Measurements from ENCODE around the gene PROCR. TPM values are rescaled to one million over a fixed set of nuclear protein-coding genes. Genes with fewer than 3 reads are reported as not detected.

The PROCR gene
- total and polyA plus RNA-seq, 9 of the 15 experiments (the other 6 are each of a cell fraction or from before 2014, with no cell fraction given): 1.6 to 7.1 (median 4.0) TPM

- H3K4me2 ChIP-seq (ENCODE audit: insufficient read depth, low read length): no peak overlapping the region
- ATAC-seq: peak; percentile 74
- TF ChIP-seq JUN (IDR thresholded peaks at IDR 0.05; ENCODE audit: borderline replicate concordance, low read depth, low read length) (peak; percentile 53; the same call in 1 of the 2 replicates), JUN (CRISPR knock-in tag; IDR thresholded peaks at IDR 0.05; ENCODE audit: borderline replicate concordance) (no peak), TRIM24 (IDR thresholded peaks at IDR 0.05) (0 out of 4 replicates have a peak, but pooled peaks of 1 of the 2 experiments have one; percentile 16), ADNP (tag; IDR thresholded peaks at IDR 0.05) (0 out of 2 replicates have a peak, but pooled peaks have one; percentile 9), HMG20B (CRISPR knock-in tag; IDR thresholded peaks at IDR 0.05) (no peak), CREM (IDR thresholded peaks at IDR 0.05; ENCODE audit: low read depth) (peak; percentile 49; the same call in 1 of the 2 replicates), RFX1 (IDR thresholded peaks at IDR 0.05) (no peak), ZNF785 (CRISPR knock-in tag; IDR thresholded peaks at IDR 0.05) (no peak), SRF (CRISPR knock-in tag; IDR thresholded peaks at IDR 0.05) (peak in 1 of 2 experiments; percentile 58; a peak in 1 of 4 replicates), JUND (IDR thresholded peaks at IDR 0.05; ENCODE audit: borderline replicate concordance, low read depth, low read length) (peak; percentile 80), JUND (tag; IDR thresholded peaks at IDR 0.05; ENCODE audit: borderline replicate concordance, low read depth, low read length) (peak; percentile 61; the same call in 1 of the 3 replicates), CEBPG (CRISPR knock-in tag; IDR thresholded peaks at IDR 0.05) (no peak), CEBPG (tag; conservative IDR thresholded peaks at IDR 0.05 in 1 of 2, IDR thresholded peaks at IDR 0.05 in 1 of 2) (peak in 1 of 2 experiments; percentile 59; a peak in 2 of 4 replicates), SMARCA4 (IDR thresholded peaks at IDR 0.05) (peak; percentile 59; the same call in 1 of the 2 replicates), ZNF174 (CRISPR knock-in tag; IDR thresholded peaks at IDR 0.05) (no peak), POLR2H (tag; IDR thresholded peaks at IDR 0.05; ENCODE audit: low read depth) (no peak), DPF2 (IDR thresholded peaks at IDR 0.05) (peak; percentile 50; the same call in 1 of the 2 replicates)
- TF ChIP-seq, protein P1, sequence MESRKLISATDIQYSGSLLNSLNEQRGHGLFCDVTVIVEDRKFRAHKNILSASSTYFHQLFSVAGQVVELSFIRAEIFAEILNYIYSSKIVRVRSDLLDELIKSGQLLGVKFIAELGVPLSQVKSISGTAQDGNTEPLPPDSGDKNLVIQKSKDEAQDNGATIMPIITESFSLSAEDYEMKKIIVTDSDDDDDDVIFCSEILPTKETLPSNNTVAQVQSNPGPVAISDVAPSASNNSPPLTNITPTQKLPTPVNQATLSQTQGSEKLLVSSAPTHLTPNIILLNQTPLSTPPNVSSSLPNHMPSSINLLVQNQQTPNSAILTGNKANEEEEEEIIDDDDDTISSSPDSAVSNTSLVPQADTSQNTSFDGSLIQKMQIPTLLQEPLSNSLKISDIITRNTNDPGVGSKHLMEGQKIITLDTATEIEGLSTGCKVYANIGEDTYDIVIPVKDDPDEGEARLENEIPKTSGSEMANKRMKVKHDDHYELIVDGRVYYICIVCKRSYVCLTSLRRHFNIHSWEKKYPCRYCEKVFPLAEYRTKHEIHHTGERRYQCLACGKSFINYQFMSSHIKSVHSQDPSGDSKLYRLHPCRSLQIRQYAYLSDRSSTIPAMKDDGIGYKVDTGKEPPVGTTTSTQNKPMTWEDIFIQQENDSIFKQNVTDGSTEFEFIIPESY (CRISPR knock-in tag; IDR thresholded peaks at IDR 0.05): peak; percentile 48; the same call in 1 of the 2 replicates
- TF ChIP-seq, protein P2, sequence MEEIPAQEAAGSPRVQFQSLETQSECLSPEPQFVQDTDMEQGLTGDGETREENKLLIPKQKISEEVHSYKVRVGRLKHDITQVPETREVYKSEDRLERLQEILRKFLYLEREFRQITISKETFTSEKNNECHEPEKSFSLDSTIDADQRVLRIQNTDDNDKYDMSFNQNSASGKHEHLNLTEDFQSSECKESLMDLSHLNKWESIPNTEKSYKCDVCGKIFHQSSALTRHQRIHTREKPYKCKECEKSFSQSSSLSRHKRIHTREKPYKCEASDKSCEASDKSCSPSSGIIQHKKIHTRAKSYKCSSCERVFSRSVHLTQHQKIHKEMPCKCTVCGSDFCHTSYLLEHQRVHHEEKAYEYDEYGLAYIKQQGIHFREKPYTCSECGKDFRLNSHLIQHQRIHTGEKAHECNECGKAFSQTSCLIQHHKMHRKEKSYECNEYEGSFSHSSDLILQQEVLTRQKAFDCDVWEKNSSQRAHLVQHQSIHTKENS (CRISPR knock-in tag; IDR thresholded peaks at IDR 0.05): no peak
These were observed 43.4 kb downstream of the PROCR start for GRCh38 chr20:35215066-35215956.

More at GRCh38 chr20:35215066-35215956, 43.4 kb downstream of the PROCR start:
- BruUV-seq (replicated peaks): no TSS peak
- H3K27ac ChIP-seq (ENCODE audit: extremely low read depth, low read depth, low read length): no peak overlapping the region
- 52% methylated on average over 12 of the region's 12 CpGs for WGBS (ENCODE audit: insufficient coverage, low coverage, missing lambda C conversion rate)
- no peaks in the 10 kb centered on the region for H3K9me1 ChIP-seq (ENCODE audit: control insufficient read depth, insufficient read depth, low read length)
- no peak overlapping the region for H3K4me3 ChIP-seq
- intact Hi-C loops (cut with micrococcal nuclease) (no loop called here), in situ Hi-C loops (cut with MboI) (loop anchor here (10.0 kb wide), 1 partner anchor 381 kb away; no protein-coding TSS in a partner anchor)
- no peak overlapping the region for H3K9ac ChIP-seq (ENCODE audit: insufficient read depth in 1 of 2, low read depth in 2 of 2, low read length in 2 of 2)
- DNase-seq (ENCODE audit: extremely low read depth in 1 of 4, low spot score in 3 of 4) (peak in 2 of 4 experiments; percentile 24 to 27), FAIRE-seq (no peak)
- ChIA-PET CTCF (ENCODE audit: low intra/inter-chr PET ratio) (interaction anchor here (0.6 kb wide), 1 partner anchor 339 kb away, joined by 7 read pairs; the partner anchor contains the start of gene ACSS2), POLR2A (no interaction called here)
- no peaks in the 10 kb centered on the region for H3K9me3 ChIP-seq (replicated peaks; ENCODE audit: control insufficient read depth, insufficient read depth, low read depth, low read length)
- H4K20me1 ChIP-seq (replicated peaks; ENCODE audit: control insufficient read depth, insufficient read depth, low read length): no peaks in the 10 kb centered on the region
- peaks cover 3 to 7% of the 10 kb centered on the region in 2 experiments; a peak in 2 of 5 replicates for H3K4me1 ChIP-seq (replicated peaks in 1 of 2; ENCODE audit: control insufficient read depth in 2 of 2, insufficient read depth in 2 of 2, low read length in 2 of 2)
- no peak overlapping the region for H2AFZ ChIP-seq (ENCODE audit: low read depth, low read length)
- H3K27me3 ChIP-seq (ENCODE audit: control insufficient read depth in 2 of 2, insufficient read depth in 2 of 2, low read length in 2 of 2): peaks cover 4 to 5% of the 10 kb centered on the region in 2 experiments; a peak in 1 of 5 replicates
- no peaks in the 10 kb centered on the region for H3K36me3 ChIP-seq (ENCODE audit: control insufficient read depth, insufficient read depth, low read length)
- no peaks in the 10 kb centered on the region for H3K79me2 ChIP-seq (ENCODE audit: control insufficient read depth, insufficient read depth, low read length)
